ENCODE measurements around the gene RNF208. TPM values are rescaled to one million over a fixed set of nuclear protein-coding genes. Genes with fewer than 3 reads are reported as not detected.

RNF208 gene
- total and polyA plus RNA-seq, 2 donors (not counting 1 experiment from before 2014, with no cell fraction given) = 0.14 to 0.33 TPM

- H3K9me3 ChIP-seq (ENCODE audit: control insufficient read depth, insufficient read depth, low read depth, low read length) = no peaks in the 10 kb centered on the region
- H2AFZ ChIP-seq (ENCODE audit: low read length) = no peak overlapping the region
- H3K79me2 ChIP-seq (ENCODE audit: control insufficient read depth, insufficient read depth, low read length) = peaks cover 11% of the 10 kb centered on the region
- H3K9ac ChIP-seq (ENCODE audit: insufficient read depth, low read length) = no peak overlapping the region
- no peaks in the 10 kb centered on the region for H4K20me1 ChIP-seq (ENCODE audit: control insufficient read depth, extremely low read depth, insufficient read depth, low read length)
- DNase-seq (ENCODE audit: low read depth in 2 of 2) = no peak
- no peak overlapping the region for H3K4me3 ChIP-seq (replicated peaks in 1 of 4; ENCODE audit: control extremely low read depth in 1 of 4, insufficient read depth in 1 of 4, low read depth in 3 of 4, low read length in 4 of 4)
- no peak overlapping the region for H3K27ac ChIP-seq (ENCODE audit: insufficient read depth, low read length)
- peaks cover under 1% of the 10 kb centered on the region for H3K4me1 ChIP-seq (ENCODE audit: control insufficient read depth, extremely low read depth, insufficient read depth, low read length)
- TF ChIP-seq CTCF (conservative IDR thresholded peaks at IDR 0.05 in 1 of 2, IDR thresholded peaks at IDR 0.05 in 1 of 2; ENCODE audit: low read depth in 1 of 2, low read length in 2 of 2) (no peak), EZH2 (IDR thresholded peaks at IDR 0.05; ENCODE audit: low read length, missing control alignments) (no peak)
- peaks cover 6% of the 10 kb centered on the region for H3K36me3 ChIP-seq (ENCODE audit: control insufficient read depth, insufficient read depth, low read length)
- no peaks in the 10 kb centered on the region for H3K27me3 ChIP-seq (ENCODE audit: control insufficient read depth, insufficient read depth, low read length)
- H3K4me2 ChIP-seq (ENCODE audit: extremely low read depth, insufficient read depth, low read length) = no peak overlapping the region
Observed at GRCh38 chr9:137247916-137248175, 25.8 kb upstream of the RNF208 start.

GRCh38 chr9:137247135-137247915, 25.3 kb upstream of the RNF208 start:
- Histone ChIP-seq H3K4me1 (ENCODE audit: control insufficient read depth, extremely low read depth, insufficient read depth, low read length) (peaks cover 4% of the 10 kb centered on the region), H3K36me3 (ENCODE audit: control insufficient read depth, insufficient read depth, low read length) (peaks cover 11% of the 10 kb centered on the region), H3K4me2 (ENCODE audit: extremely low read depth, insufficient read depth, low read length) (no peak overlapping the region), H3K27ac (ENCODE audit: insufficient read depth, low read length) (no peak overlapping the region), H3K79me2 (ENCODE audit: control insufficient read depth, insufficient read depth, low read length) (peaks cover 16% of the 10 kb centered on the region), H3K9me3 (ENCODE audit: control insufficient read depth, insufficient read depth, low read depth, low read length) (no peaks in the 10 kb centered on the region), H3K4me3 (replicated peaks in 1 of 4; ENCODE audit: control extremely low read depth in 1 of 4, insufficient read depth in 1 of 4, low read depth in 3 of 4, low read length in 4 of 4) (no peak overlapping the region), H4K20me1 (ENCODE audit: control insufficient read depth, extremely low read depth, insufficient read depth, low read length) (no peaks in the 10 kb centered on the region), H3K9ac (ENCODE audit: insufficient read depth, low read length) (no peak overlapping the region), H3K27me3 (ENCODE audit: control insufficient read depth, insufficient read depth, low read length) (no peaks in the 10 kb centered on the region), H2AFZ (ENCODE audit: low read length) (no peak overlapping the region)
- no peak for TF ChIP-seq CTCF (conservative IDR thresholded peaks at IDR 0.05 in 1 of 2, IDR thresholded peaks at IDR 0.05 in 1 of 2; ENCODE audit: low read depth in 1 of 2, low read length in 2 of 2)
- TF ChIP-seq EZH2 (IDR thresholded peaks at IDR 0.05; ENCODE audit: low read length, missing control alignments) = no peak
- DNase-seq (ENCODE audit: low read depth in 2 of 2) = no peak

- Histone ChIP-seq H3K4me3 (replicated peaks in 1 of 4; ENCODE audit: control extremely low read depth in 1 of 4, insufficient read depth in 1 of 4, low read depth in 3 of 4, low read length in 4 of 4) (no peak overlapping the region), H3K36me3 (ENCODE audit: control insufficient read depth, insufficient read depth, low read length) (peaks cover 18% of the 10 kb centered on the region), H3K27me3 (ENCODE audit: control insufficient read depth, insufficient read depth, low read length) (no peaks in the 10 kb centered on the region), H2AFZ (ENCODE audit: low read length) (no peak overlapping the region), H3K4me1 (ENCODE audit: control insufficient read depth, extremely low read depth, insufficient read depth, low read length) (peaks cover 4% of the 10 kb centered on the region), H3K27ac (ENCODE audit: insufficient read depth, low read length) (no peak overlapping the region), H3K4me2 (ENCODE audit: extremely low read depth, insufficient read depth, low read length) (no peak overlapping the region), H3K79me2 (ENCODE audit: control insufficient read depth, insufficient read depth, low read length) (peaks cover 25% of the 10 kb centered on the region), H3K9ac (ENCODE audit: insufficient read depth, low read length) (no peak overlapping the region), H4K20me1 (ENCODE audit: control insufficient read depth, extremely low read depth, insufficient read depth, low read length) (no peaks in the 10 kb centered on the region), H3K9me3 (ENCODE audit: control insufficient read depth, insufficient read depth, low read depth, low read length) (no peaks in the 10 kb centered on the region)
- TF ChIP-seq CTCF (conservative IDR thresholded peaks at IDR 0.05 in 1 of 2, IDR thresholded peaks at IDR 0.05 in 1 of 2; ENCODE audit: low read depth in 1 of 2, low read length in 2 of 2) = no peak
- no peak for TF ChIP-seq EZH2 (IDR thresholded peaks at IDR 0.05; ENCODE audit: low read length, missing control alignments)
- DNase-seq (ENCODE audit: low read depth in 2 of 2) = no peak
Observed at GRCh38 chr9:137245450-137246421, 23.7 kb upstream of the RNF208 start.

All from fibroblast of lung (primary cell).